GM13976 (cell line): ENCODE data around the gene XRCC6.

ENCODE experiments used
- DNase-seq: peaks from one replicate; pipeline ENCODE4 v3.0.0; 2012; ENCODE audit warnings: low spot score
- CTCF ChIP-seq: IDR thresholded peaks from 2 replicates; pipeline ENCODE4 v1.5.1; 2012; ENCODE audit warnings: borderline replicate concordance, mild to moderate bottlenecking; ENCODE audit not compliant: insufficient read depth; ENCODE audit errors: extremely low read depth, missing control alignments, control extremely low read depth
- in situ Hi-C: fragments of 300-500 bp; cut with MboI; formaldehyde crosslinking; loops from one replicate; pipeline ENCODE4 v1.12.0; 2022; ENCODE audit warnings: low sequenced_read_pairs, mixed read lengths, inconsistent platforms; ENCODE audit not compliant: unreplicated experiment

XRCC6 gene

GRCh38 chr22:41578114-41578513 is 43.0 kb upstream of the XRCC6 start:
- TF ChIP-seq CTCF = no peak
- in situ Hi-C loops = no loop called here
- DNase-seq = no peak

- no peak for DNase-seq
- in situ Hi-C loops = no loop called here
Observed at GRCh38 chr22:41578818-41579217, 42.3 kb upstream of the XRCC6 start.

GRCh38 chr22:41579297-41579996 is 41.6 kb upstream of the XRCC6 start:
- no peak for DNase-seq
- in situ Hi-C loops = no loop called here
- TF ChIP-seq CTCF = no peak

More at GRCh38 chr22:41578818-41579217, 42.3 kb upstream of the XRCC6 start:
- no peak for TF ChIP-seq CTCF

- TF ChIP-seq CTCF = no peak
- in situ Hi-C loops = no loop called here
- DNase-seq = no peak
Observed at GRCh38 chr22:41579997-41580355, 41.1 kb upstream of the XRCC6 start.

GRCh38 chr22:41582694-41583093 is 38.4 kb upstream of the XRCC6 start:
- TF ChIP-seq CTCF = no peak
- in situ Hi-C loops = no loop called here
- no peak for DNase-seq

DNA sequence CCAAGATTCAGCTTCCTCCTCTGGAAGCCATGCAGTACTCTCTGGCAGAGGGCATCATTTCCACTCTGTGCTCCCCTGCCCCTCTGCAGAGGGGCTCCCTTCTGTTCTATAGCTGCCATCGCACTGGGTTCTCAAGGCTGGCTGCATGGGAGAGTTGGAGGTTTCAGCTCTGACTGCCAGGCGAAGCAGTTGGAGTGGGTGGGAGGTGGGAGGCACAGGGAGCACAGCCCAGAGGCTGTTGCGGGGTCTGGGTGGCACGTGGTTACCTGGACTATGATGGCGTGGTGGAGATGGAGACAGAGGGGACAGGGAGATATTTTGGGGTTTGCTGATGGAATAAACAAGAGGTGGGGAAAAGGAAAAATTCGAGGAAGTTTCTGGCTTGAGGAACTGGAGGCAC is 36.2 kb upstream of the XRCC6 start:
- no peak for TF ChIP-seq CTCF
- no peak for DNase-seq
- in situ Hi-C loops = no loop called here
